Stimulated activated effector memory CD8-positive, alpha-beta T cell treated with anti-CD3 and anti-CD28 coated beads, Interleukin-12 subunit alpha, Interleukin-12 subunit beta, amount 100 ng/mL, for 72 hours (primary cell): Measurements from ENCODE around the gene FBXL2.
A peak's percentile ranks its signal among the peaks of the same experiment; 100 is the strongest.
"Not testable (repeated sequence)": the region's sequence is repeated elsewhere in the genome, so short reads cannot be mapped to it uniquely, and the experiment has no call there.

Experiments
- ATAC-seq: fragments of 150-1000 bp; cut with Tn5 transposase; 2 replicates; pipeline ENCODE4 v1.10.0; 2021
- DNase-seq, 2 donors: peaks; one replicate each; pipeline ENCODE4 v3.0.0; 2021 to 2022; ENCODE audit warnings: low spot score in 2 of 2
- H3K27ac Mint-ChIP-seq: one replicate; pipeline ENCODE4 v1.8.0; 2022; ENCODE audit warnings: mild to moderate bottlenecking, mixed read lengths
- H3K36me3 Mint-ChIP-seq: one replicate; pipeline ENCODE4 v1.8.0; 2022; ENCODE audit warnings: mild to moderate bottlenecking, mixed read lengths
- H3K4me1 Mint-ChIP-seq: one replicate; pipeline ENCODE4 v1.8.0; 2022; ENCODE audit warnings: mixed read lengths
- H3K4me3 Mint-ChIP-seq: one replicate; pipeline ENCODE4 v1.8.0; 2022; ENCODE audit warnings: mild to moderate bottlenecking, mixed read lengths
- H3K9me3 Mint-ChIP-seq: one replicate; pipeline ENCODE4 v1.8.0; 2022; ENCODE audit warnings: mixed read lengths

Gene FBXL2

GRCh38 chr3:33426068-33426467, 148.8 kb downstream of the FBXL2 start:
- no peak overlapping the region for H3K4me3 Mint-ChIP-seq
- peaks cover 50% of the 10 kb centered on the region for H3K36me3 Mint-ChIP-seq
- H3K4me1 Mint-ChIP-seq, result peaks cover 36% of the 10 kb centered on the region
- DNase-seq (no peak), ATAC-seq (no peak)
- H3K27ac Mint-ChIP-seq, result no peak overlapping the region
- no peaks in the 10 kb centered on the region for H3K9me3 Mint-ChIP-seq

GRCh38 chr3:33426630-33427317, 149.5 kb downstream of the FBXL2 start:
- ATAC-seq (no peak), DNase-seq (no peak)
- Mint-ChIP-seq H3K27ac (no peak overlapping the region), H3K4me1 (peaks cover 43% of the 10 kb centered on the region), H3K36me3 (peaks cover 45% of the 10 kb centered on the region), H3K9me3 (no peaks in the 10 kb centered on the region), H3K4me3 (no peak overlapping the region)

- ATAC-seq, result no peak
- Mint-ChIP-seq H3K4me1 (peaks cover 58% of the 10 kb centered on the region), H3K4me3 (no peak overlapping the region), H3K36me3 (peaks cover 25% of the 10 kb centered on the region), H3K9me3 (no peaks in the 10 kb centered on the region), H3K27ac (peak overlapping the region; percentile 20)
- DNase-seq, result no peak
Measured at GRCh38 chr3:33428734-33429133, 151.5 kb downstream of the FBXL2 start.

GRCh38 chr3:33429306-33429705, 152.1 kb downstream of the FBXL2 start:
- H3K36me3 Mint-ChIP-seq, result peaks cover 20% of the 10 kb centered on the region
- H3K9me3 Mint-ChIP-seq, ATAC-seq, H3K4me3 Mint-ChIP-seq, DNase-seq: not testable (repeated sequence)
- H3K27ac Mint-ChIP-seq, result peak overlapping the region; percentile 20
- H3K4me1 Mint-ChIP-seq, result peaks cover 62% of the 10 kb centered on the region

GRCh38 chr3:33430061-33430460, 152.8 kb downstream of the FBXL2 start:
- Mint-ChIP-seq H3K4me3 (peak overlapping the region; percentile 17), H3K36me3 (peaks cover 12% of the 10 kb centered on the region), H3K9me3 (no peaks in the 10 kb centered on the region), H3K4me1 (peaks cover 62% of the 10 kb centered on the region), H3K27ac (peak overlapping the region; percentile 20)
- ATAC-seq, result peak; percentile 40
- DNase-seq, result no peak

GRCh38 chr3:33430571-33430970, 153.3 kb downstream of the FBXL2 start:
- Mint-ChIP-seq H3K9me3 (no peaks in the 10 kb centered on the region), H3K4me3 (peak overlapping the region; percentile 17), H3K36me3 (peaks cover 7% of the 10 kb centered on the region), H3K27ac (peak overlapping the region; percentile 20), H3K4me1 (peaks cover 65% of the 10 kb centered on the region)
- no peak for ATAC-seq
- no peak for DNase-seq

- Mint-ChIP-seq H3K36me3 (peaks cover 6% of the 10 kb centered on the region), H3K9me3 (no peaks in the 10 kb centered on the region), H3K27ac (no peak overlapping the region), H3K4me3 (no peak overlapping the region), H3K4me1 (peaks cover 77% of the 10 kb centered on the region)
- DNase-seq, result no peak
- ATAC-seq, result no peak
Measured at GRCh38 chr3:33433843-33434242, 156.6 kb downstream of the FBXL2 start.
